Measurements from ENCODE around the gene RAET1L.

DNA sequence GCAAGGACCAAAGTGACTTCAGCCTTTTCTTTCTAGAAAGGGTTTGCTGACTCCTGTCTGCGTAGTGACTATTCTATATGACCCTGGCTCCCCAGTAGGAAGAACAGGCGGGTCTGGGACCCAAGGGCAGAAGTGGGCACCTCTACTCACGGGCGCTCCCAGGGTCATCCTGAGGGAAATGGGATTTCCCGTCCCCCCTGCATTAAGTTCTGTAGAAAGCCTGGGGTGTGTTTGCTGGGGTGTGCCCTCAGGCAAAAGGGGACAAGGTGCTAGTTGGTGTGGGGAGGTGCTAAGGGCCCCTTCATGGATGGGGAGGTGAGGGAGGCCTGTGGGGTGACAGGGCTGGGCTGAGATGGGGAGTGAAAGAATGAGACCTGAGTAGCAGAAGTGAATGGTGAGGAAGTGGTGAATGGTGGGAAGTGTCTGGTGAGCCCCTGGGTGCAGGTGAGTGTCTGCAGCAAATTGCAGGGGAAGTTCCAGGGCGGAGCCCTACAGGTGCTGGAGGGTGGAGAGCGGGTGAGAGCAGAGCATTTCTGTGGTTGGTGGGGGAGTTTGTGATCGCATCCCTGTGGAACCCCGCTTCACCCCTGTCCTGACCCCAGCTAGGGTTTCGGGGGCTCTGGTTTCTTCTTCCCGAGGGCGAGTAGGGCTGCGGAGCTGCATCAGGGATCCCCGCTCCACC, 21.1 kb downstream of the RAET1L start:
- TF ChIP-seq EZH2 (IDR thresholded peaks at IDR 0.05; ENCODE audit: borderline replicate concordance, low read depth, low read length, poor library complexity, severe bottlenecking) (no peak), CTCF (conservative IDR thresholded peaks at IDR 0.05; ENCODE audit: low read depth, low read length) (no peak)

All from A673 (cell line).